Measurements from ENCODE around the gene PRKD1.

Gene PRKD1

DNA sequence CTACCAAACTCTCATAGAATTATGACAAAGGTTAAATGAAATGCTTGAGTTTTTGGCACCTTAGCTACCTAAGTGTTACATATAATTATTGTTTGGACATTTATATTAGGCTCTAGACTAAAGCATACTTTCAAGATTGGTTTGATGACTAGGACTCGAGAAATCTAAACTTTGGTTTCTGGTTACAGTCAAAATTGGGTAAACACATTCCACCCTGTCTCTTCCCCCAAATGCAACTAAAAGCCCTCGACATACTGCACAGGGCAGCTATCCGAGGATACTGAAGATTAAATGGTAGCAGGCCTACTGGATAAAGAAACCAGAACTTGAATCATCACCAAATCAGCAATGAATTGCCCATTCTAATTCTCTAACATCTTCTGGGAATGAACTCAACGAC lies 369.1 kb downstream of the PRKD1 start:
- Histone ChIP-seq H3K36me3 (replicated peaks) (no peaks in the 10 kb centered on the region), H3K27ac (no peak overlapping the region), H3K4me3 (ENCODE audit: low read depth, low read length) (no peak overlapping the region), H3K27me3 (replicated peaks) (no peaks in the 10 kb centered on the region)
- TF ChIP-seq, protein P1, sequence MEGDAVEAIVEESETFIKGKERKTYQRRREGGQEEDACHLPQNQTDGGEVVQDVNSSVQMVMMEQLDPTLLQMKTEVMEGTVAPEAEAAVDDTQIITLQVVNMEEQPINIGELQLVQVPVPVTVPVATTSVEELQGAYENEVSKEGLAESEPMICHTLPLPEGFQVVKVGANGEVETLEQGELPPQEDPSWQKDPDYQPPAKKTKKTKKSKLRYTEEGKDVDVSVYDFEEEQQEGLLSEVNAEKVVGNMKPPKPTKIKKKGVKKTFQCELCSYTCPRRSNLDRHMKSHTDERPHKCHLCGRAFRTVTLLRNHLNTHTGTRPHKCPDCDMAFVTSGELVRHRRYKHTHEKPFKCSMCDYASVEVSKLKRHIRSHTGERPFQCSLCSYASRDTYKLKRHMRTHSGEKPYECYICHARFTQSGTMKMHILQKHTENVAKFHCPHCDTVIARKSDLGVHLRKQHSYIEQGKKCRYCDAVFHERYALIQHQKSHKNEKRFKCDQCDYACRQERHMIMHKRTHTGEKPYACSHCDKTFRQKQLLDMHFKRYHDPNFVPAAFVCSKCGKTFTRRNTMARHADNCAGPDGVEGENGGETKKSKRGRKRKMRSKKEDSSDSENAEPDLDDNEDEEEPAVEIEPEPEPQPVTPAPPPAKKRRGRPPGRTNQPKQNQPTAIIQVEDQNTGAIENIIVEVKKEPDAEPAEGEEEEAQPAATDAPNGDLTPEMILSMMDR (IDR thresholded peaks at IDR 0.05; ENCODE audit: low read depth, low read length, missing control alignments): no peak
- DNase-seq: no peak
- in situ Hi-C loops (cut with HindIII; ENCODE audit: low pct_ligation_motif_present, low sequenced_read_pairs): no loop called here

DNA sequence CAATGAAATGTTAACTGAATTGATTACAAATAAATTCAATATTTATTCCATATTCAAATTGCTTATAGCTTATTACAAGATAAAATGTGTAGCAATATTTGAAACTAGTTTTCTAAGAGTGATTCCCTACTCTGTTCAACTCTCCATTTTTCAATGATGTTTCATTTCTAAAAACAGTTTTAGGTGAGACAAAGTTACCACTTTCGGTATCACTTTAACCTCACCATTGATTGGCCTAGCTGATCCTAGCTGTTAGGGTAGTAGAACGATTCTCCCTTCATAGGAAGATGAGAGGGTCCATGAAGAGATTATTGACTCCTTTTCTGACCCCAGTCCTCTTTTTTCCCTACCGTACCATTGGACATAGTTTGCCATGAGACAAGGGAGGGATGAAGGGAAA lies 373.3 kb downstream of the PRKD1 start:
- no peak overlapping the region for H3K27ac ChIP-seq
- DNase-seq: no peak
- H3K4me3 ChIP-seq (ENCODE audit: low read depth, low read length): no peak overlapping the region
- in situ Hi-C loops (cut with HindIII; ENCODE audit: low pct_ligation_motif_present, low sequenced_read_pairs): no loop called here
- no peaks in the 10 kb centered on the region for H3K36me3 ChIP-seq (replicated peaks)
- no peaks in the 10 kb centered on the region for H3K27me3 ChIP-seq (replicated peaks)
- TF ChIP-seq, protein P1 (IDR thresholded peaks at IDR 0.05; ENCODE audit: low read depth, low read length, missing control alignments): no peak

DNA sequence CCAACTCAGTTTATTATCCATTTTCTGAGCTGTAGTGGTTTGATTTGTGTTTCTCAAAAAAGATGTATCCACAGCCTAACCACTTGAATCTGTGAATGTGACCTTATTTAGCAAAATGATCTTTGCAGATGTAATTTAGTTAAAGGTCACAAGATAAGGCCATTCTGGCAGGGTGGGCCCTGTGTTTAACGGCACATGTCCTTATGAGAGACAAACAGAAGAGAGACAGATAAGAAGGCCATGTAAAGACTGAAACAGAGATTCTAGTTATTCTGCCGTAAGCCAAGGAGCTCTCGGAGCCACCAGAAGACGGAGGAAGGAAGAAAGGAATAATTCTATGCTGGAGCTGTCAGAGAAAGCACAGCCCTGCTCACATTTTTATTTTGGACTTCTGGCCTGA lies 374.2 kb downstream of the PRKD1 start:
- Histone ChIP-seq H3K36me3 (replicated peaks) (no peaks in the 10 kb centered on the region), H3K4me3 (ENCODE audit: low read depth, low read length) (no peak overlapping the region), H3K27ac (no peak overlapping the region), H3K27me3 (replicated peaks) (no peaks in the 10 kb centered on the region)
- TF ChIP-seq, protein P1 (IDR thresholded peaks at IDR 0.05; ENCODE audit: low read depth, low read length, missing control alignments): no peak
- no peak for DNase-seq
- in situ Hi-C loops (cut with HindIII; ENCODE audit: low pct_ligation_motif_present, low sequenced_read_pairs): no loop called here

DNA sequence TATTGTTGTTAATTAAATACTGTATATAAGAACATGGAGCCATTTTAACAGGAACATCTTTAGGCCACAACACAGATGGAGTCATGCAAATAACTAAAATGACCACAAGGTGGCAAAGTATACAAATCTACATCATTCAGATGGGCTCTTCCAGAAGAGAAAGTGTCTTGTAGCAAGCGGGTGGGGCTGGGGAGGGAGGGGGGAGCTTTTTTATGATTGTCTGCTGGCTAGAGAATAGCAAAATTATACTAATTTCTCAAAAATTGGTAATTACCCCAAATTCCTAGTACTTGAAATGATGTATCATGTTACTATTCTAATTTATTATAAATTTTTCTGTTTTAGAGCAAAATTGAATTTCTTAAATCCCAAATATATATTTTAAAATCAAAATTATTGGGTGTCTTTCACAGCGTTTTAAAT lies 378.7 kb downstream of the PRKD1 start:
- H3K27ac ChIP-seq: no peak overlapping the region
- no peak overlapping the region for H3K4me3 ChIP-seq (ENCODE audit: low read depth, low read length)
- peak; percentile 27 for DNase-seq
- no peaks in the 10 kb centered on the region for H3K27me3 ChIP-seq (replicated peaks)
- H3K36me3 ChIP-seq (replicated peaks): no peaks in the 10 kb centered on the region
- in situ Hi-C loops (cut with HindIII; ENCODE audit: low pct_ligation_motif_present, low sequenced_read_pairs): loop anchor here (25.0 kb wide), 1 partner anchor 787 kb away; the partner anchor contains the start of gene FOXG1
- TF ChIP-seq, protein P1 (IDR thresholded peaks at IDR 0.05; ENCODE audit: low read depth, low read length, missing control alignments): peak; percentile 53

DNA sequence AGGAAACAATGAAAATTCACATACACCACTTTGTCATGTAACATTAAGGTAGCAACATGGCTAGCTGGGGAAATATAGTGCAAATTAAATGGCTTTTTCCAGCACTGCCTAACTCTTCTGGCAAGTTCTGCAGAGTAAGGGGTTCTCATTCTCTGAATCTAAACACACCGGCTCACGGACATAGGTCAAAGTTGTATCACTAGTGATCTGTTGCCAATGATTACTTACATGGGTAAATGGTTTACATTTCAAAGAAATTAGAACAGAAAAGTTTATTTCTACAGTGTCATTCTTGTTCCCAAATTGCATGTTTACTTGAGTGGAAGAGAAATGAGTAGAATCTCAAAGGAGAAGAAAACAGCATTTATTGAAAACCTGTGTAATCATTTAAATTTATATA lies 381.9 kb downstream of the PRKD1 start:
- no peaks in the 10 kb centered on the region for H3K36me3 ChIP-seq (replicated peaks)
- TF ChIP-seq, protein P1 (IDR thresholded peaks at IDR 0.05; ENCODE audit: low read depth, low read length, missing control alignments): no peak
- DNase-seq: no peak
- H3K4me3 ChIP-seq (ENCODE audit: low read depth, low read length): no peak overlapping the region
- H3K27me3 ChIP-seq (replicated peaks): no peaks in the 10 kb centered on the region
- in situ Hi-C loops (cut with HindIII; ENCODE audit: low pct_ligation_motif_present, low sequenced_read_pairs): loop anchor here (25.0 kb wide), 1 partner anchor 783 kb away; the partner anchor contains the start of gene FOXG1
- no peak overlapping the region for H3K27ac ChIP-seq

DNA sequence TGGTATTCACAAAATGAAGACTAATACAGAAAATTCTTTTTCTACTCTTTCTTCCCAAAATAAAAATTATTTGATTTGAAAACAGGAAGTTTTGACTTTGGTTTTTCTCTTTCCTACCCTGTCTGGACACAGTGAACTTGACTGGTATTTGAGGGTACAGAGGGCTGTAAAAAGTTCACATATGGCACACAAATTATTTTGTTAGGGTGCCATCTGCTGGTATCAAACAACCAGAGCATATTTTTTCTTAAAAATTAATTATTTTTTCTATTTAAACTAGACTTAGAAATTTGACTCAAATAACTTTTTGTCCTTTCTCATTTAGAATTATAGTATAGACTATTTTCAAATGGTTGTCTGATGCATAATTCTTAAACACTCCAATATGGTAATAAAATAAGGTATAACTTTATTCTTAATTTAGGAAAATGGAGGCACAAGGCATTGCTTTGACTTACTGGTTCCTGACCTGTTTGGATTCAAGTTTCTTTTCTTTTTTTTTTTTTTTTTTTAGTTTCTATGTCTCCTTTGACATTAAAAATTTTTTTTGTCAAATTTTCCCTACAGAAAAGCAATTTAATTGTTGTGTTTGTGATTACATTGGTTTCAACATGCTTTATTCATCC lies 390.6 kb downstream of the PRKD1 start:
- DNase-seq: peak; percentile 1
- no peaks in the 10 kb centered on the region for H3K36me3 ChIP-seq (replicated peaks)
- TF ChIP-seq, protein P1 (IDR thresholded peaks at IDR 0.05; ENCODE audit: low read depth, low read length, missing control alignments): peak; percentile 34
- H3K27ac ChIP-seq: no peak overlapping the region
- H3K27me3 ChIP-seq (replicated peaks): no peaks in the 10 kb centered on the region
- H3K4me3 ChIP-seq (ENCODE audit: low read depth, low read length): no peak overlapping the region
- in situ Hi-C loops (cut with HindIII; ENCODE audit: low pct_ligation_motif_present, low sequenced_read_pairs): loop anchor here (25.0 kb wide), 1 partner anchor 775 kb away; the partner anchor contains the start of gene FOXG1
